ENCODE results near the gene RMI2.

GRCh38 chr16:11319529-11320146 is 25.6 kb upstream of the RMI2 start:
- TF ChIP-seq CTCF (conservative IDR thresholded peaks at IDR 0.05 in 1 of 2, IDR thresholded peaks at IDR 0.05 in 1 of 2; ENCODE audit: low read depth in 1 of 2, low read length in 2 of 2) (no peak), EZH2 (IDR thresholded peaks at IDR 0.05; ENCODE audit: low read length, missing control alignments) (no peak)
